ENCODE data around the gene COG4. TPM values are rescaled to one million over a fixed set of nuclear protein-coding genes. Genes with fewer than 3 reads are reported as not detected.

The COG4 gene
- total RNA-seq, 3 donors from 2014 or later, result 36.4 to 46.1 (median 41.3) TPM

DNA sequence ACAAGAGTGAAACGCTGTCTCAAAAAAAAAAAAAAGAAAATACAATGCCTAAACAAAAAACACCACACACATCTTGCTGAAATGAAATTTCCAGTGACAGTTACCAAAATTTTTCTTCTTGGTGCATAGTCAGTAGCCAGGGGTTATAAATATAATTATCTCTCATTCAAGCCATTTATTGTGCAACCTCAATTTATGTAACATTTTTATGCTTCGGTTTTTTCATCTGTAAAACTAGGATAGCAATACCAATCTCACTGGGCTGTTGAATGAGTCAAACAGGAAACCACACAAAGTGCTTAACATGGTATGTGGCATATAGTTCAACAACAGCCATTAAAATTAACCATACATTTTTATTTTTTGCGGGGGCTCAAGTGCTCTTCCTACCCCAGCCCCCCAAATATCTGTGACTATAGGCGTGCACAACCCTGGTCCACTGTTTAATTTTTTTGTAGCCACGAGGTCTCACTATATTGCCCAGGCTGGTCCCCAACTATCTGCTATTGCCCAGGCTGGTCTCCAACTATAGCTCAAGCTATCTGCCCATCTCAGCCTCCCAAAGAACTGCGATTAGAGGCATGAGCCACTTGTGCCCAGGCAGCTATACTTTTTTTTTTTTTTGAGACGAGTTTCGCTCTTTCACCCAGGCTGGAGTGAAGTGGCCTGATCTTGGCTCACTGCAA, 2.6 kb downstream of the COG4 start:
- intact Hi-C loops (cut with DNase I; ENCODE audit: low total_unique reads), result no loop called here
- H3K27ac ChIP-seq, result no peak overlapping the region
- H3K36me3 ChIP-seq, result no peaks in the 10 kb centered on the region
- H3K9me3 ChIP-seq, result no peaks in the 10 kb centered on the region
- no peak for DNase-seq (ENCODE audit: low spot score in 2 of 2)
- H3K27me3 ChIP-seq, result no peaks in the 10 kb centered on the region
- TF ChIP-seq POLR2AphosphoS5 (IDR thresholded peaks at IDR 0.05), result no peak
- no peak overlapping the region for H3K4me3 ChIP-seq
- peaks cover 5 to 7% of the 10 kb centered on the region in 2 donors for H3K4me1 ChIP-seq

DNA sequence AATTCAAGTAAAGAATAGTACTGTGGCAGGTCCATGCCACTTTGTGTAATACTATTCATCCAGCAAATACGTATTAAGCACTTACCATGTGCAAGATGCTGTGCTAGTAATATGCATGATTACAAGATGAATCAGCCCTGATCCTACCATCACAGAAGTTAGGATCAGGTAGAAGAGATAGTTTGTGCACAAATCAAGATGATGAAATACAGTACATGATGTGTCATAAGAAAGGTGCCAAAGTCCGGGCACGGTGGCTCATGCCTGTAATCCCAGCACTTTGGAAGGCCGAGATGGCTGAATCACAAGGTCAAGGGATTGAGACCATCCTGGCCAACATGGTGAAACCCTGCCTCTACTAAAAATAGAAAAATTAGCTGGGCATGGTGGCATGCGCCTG, 10.9 kb downstream of the COG4 start:
- Histone ChIP-seq H3K27ac (no peak overlapping the region), H3K4me3 (no peak overlapping the region), H3K36me3 (peaks cover 10% of the 10 kb centered on the region), H3K9me3 (no peaks in the 10 kb centered on the region), H3K27me3 (no peaks in the 10 kb centered on the region), H3K4me1 (no peaks in the 10 kb centered on the region)
- TF ChIP-seq POLR2A (IDR thresholded peaks at IDR 0.05) (no peak), POLR2AphosphoS5 (IDR thresholded peaks at IDR 0.05) (no peak)
- TF ChIP-seq, protein P1, sequence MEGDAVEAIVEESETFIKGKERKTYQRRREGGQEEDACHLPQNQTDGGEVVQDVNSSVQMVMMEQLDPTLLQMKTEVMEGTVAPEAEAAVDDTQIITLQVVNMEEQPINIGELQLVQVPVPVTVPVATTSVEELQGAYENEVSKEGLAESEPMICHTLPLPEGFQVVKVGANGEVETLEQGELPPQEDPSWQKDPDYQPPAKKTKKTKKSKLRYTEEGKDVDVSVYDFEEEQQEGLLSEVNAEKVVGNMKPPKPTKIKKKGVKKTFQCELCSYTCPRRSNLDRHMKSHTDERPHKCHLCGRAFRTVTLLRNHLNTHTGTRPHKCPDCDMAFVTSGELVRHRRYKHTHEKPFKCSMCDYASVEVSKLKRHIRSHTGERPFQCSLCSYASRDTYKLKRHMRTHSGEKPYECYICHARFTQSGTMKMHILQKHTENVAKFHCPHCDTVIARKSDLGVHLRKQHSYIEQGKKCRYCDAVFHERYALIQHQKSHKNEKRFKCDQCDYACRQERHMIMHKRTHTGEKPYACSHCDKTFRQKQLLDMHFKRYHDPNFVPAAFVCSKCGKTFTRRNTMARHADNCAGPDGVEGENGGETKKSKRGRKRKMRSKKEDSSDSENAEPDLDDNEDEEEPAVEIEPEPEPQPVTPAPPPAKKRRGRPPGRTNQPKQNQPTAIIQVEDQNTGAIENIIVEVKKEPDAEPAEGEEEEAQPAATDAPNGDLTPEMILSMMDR (IDR thresholded peaks at IDR 0.05), result no peak
- intact Hi-C loops (cut with DNase I; ENCODE audit: low total_unique reads), result no loop called here
- no peak for DNase-seq (ENCODE audit: low spot score in 2 of 2)

- intact Hi-C loops (cut with DNase I; ENCODE audit: low total_unique reads), result no loop called here
- Histone ChIP-seq H3K36me3 (peaks cover 10% of the 10 kb centered on the region), H3K27ac (no peak overlapping the region), H3K4me3 (no peak overlapping the region), H3K9me3 (no peaks in the 10 kb centered on the region), H3K4me1 (no peaks in the 10 kb centered on the region), H3K27me3 (no peaks in the 10 kb centered on the region)
- DNase-seq (ENCODE audit: low spot score in 2 of 2), result no peak
- TF ChIP-seq, protein P1 (IDR thresholded peaks at IDR 0.05), result no peak
- TF ChIP-seq POLR2AphosphoS5 (IDR thresholded peaks at IDR 0.05), result no peak
- no peak for TF ChIP-seq POLR2A (IDR thresholded peaks at IDR 0.05)
Observed at GRCh38 chr16:70511833-70512232, 11.5 kb downstream of the COG4 start.

DNA sequence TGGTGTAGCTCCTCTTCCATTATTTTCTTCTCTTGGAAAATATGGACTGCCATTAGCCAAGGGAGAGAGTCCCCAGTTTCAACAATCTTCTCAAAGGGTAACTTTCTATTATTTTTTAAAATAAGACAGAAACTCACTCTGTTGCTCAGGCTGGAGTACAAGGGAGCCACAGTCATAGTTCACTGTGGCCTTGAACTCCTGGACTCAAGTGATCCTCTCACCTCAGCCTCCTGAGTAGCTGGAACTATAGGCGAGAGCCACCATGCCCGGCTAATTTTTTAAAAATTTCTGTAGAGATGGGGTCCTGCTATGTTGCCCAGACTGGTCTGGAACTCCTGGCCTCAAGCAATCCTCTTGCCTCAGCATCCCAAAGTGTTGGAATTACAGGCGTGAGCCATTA, 13.1 kb downstream of the COG4 start:
- no peaks in the 10 kb centered on the region for H3K4me1 ChIP-seq
- no peak for DNase-seq (ENCODE audit: low spot score in 2 of 2)
- TF ChIP-seq POLR2AphosphoS5 (IDR thresholded peaks at IDR 0.05), result no peak
- TF ChIP-seq POLR2A (IDR thresholded peaks at IDR 0.05), result no peak
- TF ChIP-seq, protein P1 (IDR thresholded peaks at IDR 0.05), result no peak
- no peaks in the 10 kb centered on the region for H3K27me3 ChIP-seq
- H3K9me3 ChIP-seq, result no peaks in the 10 kb centered on the region
- peaks cover 10% of the 10 kb centered on the region for H3K36me3 ChIP-seq
- intact Hi-C loops (cut with DNase I; ENCODE audit: low total_unique reads), result no loop called here
- H3K27ac ChIP-seq, result no peak overlapping the region
- H3K4me3 ChIP-seq, result no peak overlapping the region

- no peak overlapping the region for H3K27ac ChIP-seq
- intact Hi-C loops (cut with DNase I; ENCODE audit: low total_unique reads), result no loop called here
- H3K36me3 ChIP-seq, result peaks cover 6% of the 10 kb centered on the region
Observed at GRCh38 chr16:70508752-70509151, 14.6 kb downstream of the COG4 start.

More at GRCh38 chr16:70508752-70509151, 14.6 kb downstream of the COG4 start:
- Histone ChIP-seq H3K4me1 (no peaks in the 10 kb centered on the region), H3K9me3 (no peaks in the 10 kb centered on the region), H3K4me3 (no peak overlapping the region), H3K27me3 (no peaks in the 10 kb centered on the region)
- TF ChIP-seq, protein P1 (IDR thresholded peaks at IDR 0.05), result no peak
- TF ChIP-seq POLR2AphosphoS5 (IDR thresholded peaks at IDR 0.05) (no peak), POLR2A (IDR thresholded peaks at IDR 0.05) (no peak)
- DNase-seq (ENCODE audit: low spot score in 2 of 2), result no peak

Measured in breast epithelium (tissue), 4 donors.